ENCODE data around the gene NPHP3.

NPHP3 gene

GRCh38 chr3:132637590-132637989 lies 84.6 kb downstream of the NPHP3 start:
- Mint-ChIP-seq H3K36me3 (peaks cover 11% of the 10 kb centered on the region), H3K4me3 (no peak overlapping the region), H3K4me1 (no peaks in the 10 kb centered on the region), H3K9me3 (no peaks in the 10 kb centered on the region), H3K27me3 (no peaks in the 10 kb centered on the region), H3K27ac (no peak overlapping the region)

- Mint-ChIP-seq H3K27ac (no peak overlapping the region), H3K36me3 (peaks cover 10% of the 10 kb centered on the region)
Observed at GRCh38 chr3:132635052-132635451, 87.2 kb downstream of the NPHP3 start.

More at GRCh38 chr3:132635052-132635451, 87.2 kb downstream of the NPHP3 start:
- no peaks in the 10 kb centered on the region for H3K27me3 Mint-ChIP-seq
- H3K9me3 Mint-ChIP-seq = no peaks in the 10 kb centered on the region
- H3K4me1 Mint-ChIP-seq = peaks cover 3% of the 10 kb centered on the region
- no peak overlapping the region for H3K4me3 Mint-ChIP-seq
